ENCODE results near the gene ITPR3.

DNA sequence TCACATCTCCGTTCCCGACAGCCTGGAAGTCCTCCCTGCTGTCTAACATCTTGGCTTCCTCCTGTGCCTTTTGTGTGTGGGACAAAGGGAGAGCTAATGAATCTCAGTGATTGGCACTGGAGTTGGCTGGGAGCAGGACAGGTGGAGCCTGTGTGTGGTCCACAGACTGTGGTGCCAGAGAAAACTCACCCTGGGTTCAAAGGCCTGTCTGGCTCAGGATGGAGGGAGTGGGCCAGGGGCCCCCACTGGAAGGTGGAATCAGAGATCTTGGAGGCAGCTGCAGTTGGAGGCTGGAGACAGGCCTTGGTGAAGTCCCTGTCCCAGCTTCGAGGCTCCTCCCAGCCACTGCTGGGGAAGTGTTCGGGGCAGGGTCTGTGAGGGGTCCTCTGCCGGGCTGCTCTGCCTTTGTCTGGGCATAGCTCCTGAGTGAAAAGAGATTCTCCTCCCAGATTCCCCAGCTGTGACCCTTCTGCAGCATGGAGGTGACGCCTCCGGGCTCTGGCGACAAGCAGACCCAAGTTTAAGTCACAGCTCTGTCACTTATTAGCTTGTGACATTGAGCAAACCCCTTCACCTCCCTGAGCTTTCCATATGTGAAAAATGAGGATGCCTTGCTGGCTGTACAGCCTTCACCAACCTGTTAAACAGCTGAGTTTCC is 13.9 kb upstream of the ITPR3 start:
- TF ChIP-seq, protein P1, sequence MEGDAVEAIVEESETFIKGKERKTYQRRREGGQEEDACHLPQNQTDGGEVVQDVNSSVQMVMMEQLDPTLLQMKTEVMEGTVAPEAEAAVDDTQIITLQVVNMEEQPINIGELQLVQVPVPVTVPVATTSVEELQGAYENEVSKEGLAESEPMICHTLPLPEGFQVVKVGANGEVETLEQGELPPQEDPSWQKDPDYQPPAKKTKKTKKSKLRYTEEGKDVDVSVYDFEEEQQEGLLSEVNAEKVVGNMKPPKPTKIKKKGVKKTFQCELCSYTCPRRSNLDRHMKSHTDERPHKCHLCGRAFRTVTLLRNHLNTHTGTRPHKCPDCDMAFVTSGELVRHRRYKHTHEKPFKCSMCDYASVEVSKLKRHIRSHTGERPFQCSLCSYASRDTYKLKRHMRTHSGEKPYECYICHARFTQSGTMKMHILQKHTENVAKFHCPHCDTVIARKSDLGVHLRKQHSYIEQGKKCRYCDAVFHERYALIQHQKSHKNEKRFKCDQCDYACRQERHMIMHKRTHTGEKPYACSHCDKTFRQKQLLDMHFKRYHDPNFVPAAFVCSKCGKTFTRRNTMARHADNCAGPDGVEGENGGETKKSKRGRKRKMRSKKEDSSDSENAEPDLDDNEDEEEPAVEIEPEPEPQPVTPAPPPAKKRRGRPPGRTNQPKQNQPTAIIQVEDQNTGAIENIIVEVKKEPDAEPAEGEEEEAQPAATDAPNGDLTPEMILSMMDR (IDR thresholded peaks at IDR 0.05): no peak
- no peak for TF ChIP-seq POLR2A (IDR thresholded peaks at IDR 0.05)
- TF ChIP-seq POLR2AphosphoS5 (IDR thresholded peaks at IDR 0.05): no peak

Data from sigmoid colon (tissue), 4 donors.